WTC11 (cell line): ENCODE measurements around the gene KRT1. TPM values are rescaled to one million over a fixed set of nuclear protein-coding genes. Genes with fewer than 3 reads are reported as not detected.

Experiments
- ATAC-seq: fragments of 200-7000 bp; cut with Tn5 transposase; 2 replicates; pipeline ENCODE4 v1.10.0; 2021; ENCODE audit warnings: mild to moderate bottlenecking, moderate library complexity
- CTCF ChIA-PET: fragments of 300-600 bp; sonication (Branson Sonifier 250); formaldehyde crosslinking; loops from one replicate; lab custom pipeline; 2021; ENCODE audit warnings: antibody characterized with exemption; lab: Charles Lee
- POLR2A ChIA-PET: fragments of 350-600 bp; sonication (Branson Sonifier 250); formaldehyde crosslinking; loops from one replicate; lab custom pipeline; 2021; ENCODE audit warnings: antibody characterized with exemption; lab: Charles Lee
- DNase-seq: peaks from one replicate; pipeline ENCODE4 v3.0.0; 2021; ENCODE audit warnings: low spot score
- H3K27ac Mint-ChIP-seq: 2 replicates; pipeline ENCODE4 v1.8.0; 2021; ENCODE audit warnings: mixed read lengths
- H3K27me3 Mint-ChIP-seq: 2 replicates; pipeline ENCODE4 v1.8.0; 2021; ENCODE audit warnings: low read depth, mild to moderate bottlenecking, moderate library complexity, mixed read lengths
- H3K36me3 Mint-ChIP-seq: 2 replicates; pipeline ENCODE4 v1.8.0; 2021; ENCODE audit warnings: mixed read lengths
- H3K4me1 Mint-ChIP-seq: 2 replicates; pipeline ENCODE4 v1.8.0; 2022; ENCODE audit warnings: mixed read lengths
- H3K4me3 Mint-ChIP-seq: 2 replicates; pipeline ENCODE4 v1.8.0; 2021; ENCODE audit warnings: mild to moderate bottlenecking, moderate library complexity, mixed read lengths
- H3K9me3 Mint-ChIP-seq: 2 replicates; pipeline ENCODE4 v1.8.0; 2021; ENCODE audit warnings: mixed read lengths
- CREM ChIP-seq: sonication (generic); formaldehyde crosslinking; IDR thresholded peaks from 2 replicates; pipeline ENCODE4 v1.8.1; 2022; ENCODE audit warnings: mild to moderate bottlenecking, missing genetic modification reagents, moderate library complexity
- ELF4 ChIP-seq: sonication (generic); formaldehyde crosslinking; IDR thresholded peaks from 2 replicates; pipeline ENCODE4 v1.8.1; 2022; ENCODE audit warnings: low read depth, mild to moderate bottlenecking, moderate library complexity, missing genetic modification reagents
- EMX1 ChIP-seq: fragments of 250-450 bp; sonication (Bioruptor Pico); IDR thresholded peaks from 2 replicates; pipeline ENCODE4 v1.8.0; 2021; ENCODE audit warnings: mild to moderate bottlenecking
- ETV6 ChIP-seq: sonication (generic); formaldehyde crosslinking; IDR thresholded peaks from 2 replicates; pipeline ENCODE4 v1.8.1; 2022; ENCODE audit warnings: mild to moderate bottlenecking, missing genetic modification reagents
- FOXJ3 ChIP-seq: sonication (generic); formaldehyde crosslinking; IDR thresholded peaks from 2 replicates; pipeline ENCODE4 v1.9.0; 2021; ENCODE audit warnings: missing genetic modification reagents, mild to moderate bottlenecking, borderline replicate concordance
- FOXP1 ChIP-seq: sonication (generic); formaldehyde crosslinking; IDR thresholded peaks from 2 replicates; pipeline ENCODE4 v1.8.0; 2022; ENCODE audit warnings: missing genetic modification reagents, mild to moderate bottlenecking, moderate library complexity, borderline replicate concordance
- GABPB1 ChIP-seq: sonication (generic); formaldehyde crosslinking; IDR thresholded peaks from 2 replicates; pipeline ENCODE4 v1.8.1; 2023; ENCODE audit warnings: mild to moderate bottlenecking, missing genetic modification reagents
- RELA ChIP-seq: sonication (generic); formaldehyde crosslinking; IDR thresholded peaks from 2 replicates; pipeline ENCODE4 v1.8.1; 2022; ENCODE audit warnings: missing genetic modification reagents, mild to moderate bottlenecking, borderline replicate concordance
- SOX15 ChIP-seq: fragments of 250-450 bp; sonication (Bioruptor Pico); IDR thresholded peaks from 2 replicates; pipeline ENCODE4 v1.9.0; 2021; ENCODE audit warnings: mild to moderate bottlenecking
- ZBTB21 ChIP-seq: sonication (generic); formaldehyde crosslinking; IDR thresholded peaks from 2 replicates; pipeline ENCODE4 v1.8.1; 2023; ENCODE audit warnings: mild to moderate bottlenecking, missing genetic modification reagents, borderline replicate concordance
- ZNF219 ChIP-seq: sonication (generic); formaldehyde crosslinking; IDR thresholded peaks from 2 replicates; pipeline ENCODE4 v1.8.0; 2023; ENCODE audit warnings: missing genetic modification reagents, mild to moderate bottlenecking, borderline replicate concordance
- ZNF317 ChIP-seq: sonication (generic); formaldehyde crosslinking; IDR thresholded peaks from 2 replicates; pipeline ENCODE4 v1.8.1; 2023; ENCODE audit warnings: low read depth, mild to moderate bottlenecking, moderate library complexity, missing genetic modification reagents, borderline replicate concordance
- ZNF671 ChIP-seq: fragments of 250-450 bp; sonication (Bioruptor Pico); IDR thresholded peaks from 2 replicates; pipeline ENCODE4 v1.8.0; 2021; ENCODE audit warnings: mild to moderate bottlenecking
- total RNA-seq: library from RNA; stranded (reverse); gene quantifications from 3 replicates; pipeline ENCODE4 v1.2.3, GENCODE V29; 2021
- TF ChIP-seq, protein P1 (sequence below): sonication (generic); formaldehyde crosslinking; IDR thresholded peaks from 2 replicates; pipeline ENCODE4 v1.8.1; 2023; ENCODE audit warnings: mild to moderate bottlenecking, moderate library complexity, missing genetic modification reagents
- TF ChIP-seq, protein P2 (sequence below): sonication (generic); formaldehyde crosslinking; IDR thresholded peaks from 2 replicates; pipeline ENCODE4 v1.8.1; 2022; ENCODE audit warnings: missing genetic modification reagents, borderline replicate concordance
- TF ChIP-seq, protein P3 (sequence below): fragments of 250-450 bp; sonication (Bioruptor Pico); IDR thresholded peaks from 2 replicates; pipeline ENCODE4 v2.1.2; 2022; ENCODE audit warnings: mild to moderate bottlenecking, moderate library complexity
- TF ChIP-seq, protein P4 (sequence below): sonication (generic); formaldehyde crosslinking; IDR thresholded peaks from 2 replicates; pipeline ENCODE4 v1.8.1; 2023; ENCODE audit warnings: mild to moderate bottlenecking, missing genetic modification reagents, moderate library complexity
- TF ChIP-seq, protein P5 (sequence below): sonication (generic); formaldehyde crosslinking; IDR thresholded peaks from 2 replicates; pipeline ENCODE4 v1.8.0; 2022; ENCODE audit warnings: mild to moderate bottlenecking, missing genetic modification reagents

KRT1 gene
- total RNA-seq, 1 experiment from 2014 or later, result not detected

DNA sequence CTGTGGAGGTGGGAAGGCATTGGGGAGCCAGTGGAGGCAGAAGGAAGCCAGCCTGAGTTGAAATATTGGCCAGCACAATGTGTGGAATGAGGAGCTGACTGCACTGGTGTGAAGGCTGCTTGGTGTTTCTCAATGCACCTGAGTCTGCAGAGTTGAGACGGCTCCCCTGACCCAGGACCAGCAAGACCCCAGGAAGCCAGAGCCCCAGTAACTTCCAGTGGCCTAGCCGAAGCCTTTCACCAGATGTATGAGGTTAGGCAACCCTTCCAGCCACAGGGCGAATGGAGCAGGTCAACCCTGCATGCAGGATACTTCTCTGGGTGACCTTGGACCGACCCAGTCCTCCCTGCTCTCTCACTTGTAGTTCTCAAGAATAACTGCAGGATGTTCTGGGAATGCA, 48.9 kb downstream of the KRT1 start (continued):
- TF ChIP-seq, protein P1, sequence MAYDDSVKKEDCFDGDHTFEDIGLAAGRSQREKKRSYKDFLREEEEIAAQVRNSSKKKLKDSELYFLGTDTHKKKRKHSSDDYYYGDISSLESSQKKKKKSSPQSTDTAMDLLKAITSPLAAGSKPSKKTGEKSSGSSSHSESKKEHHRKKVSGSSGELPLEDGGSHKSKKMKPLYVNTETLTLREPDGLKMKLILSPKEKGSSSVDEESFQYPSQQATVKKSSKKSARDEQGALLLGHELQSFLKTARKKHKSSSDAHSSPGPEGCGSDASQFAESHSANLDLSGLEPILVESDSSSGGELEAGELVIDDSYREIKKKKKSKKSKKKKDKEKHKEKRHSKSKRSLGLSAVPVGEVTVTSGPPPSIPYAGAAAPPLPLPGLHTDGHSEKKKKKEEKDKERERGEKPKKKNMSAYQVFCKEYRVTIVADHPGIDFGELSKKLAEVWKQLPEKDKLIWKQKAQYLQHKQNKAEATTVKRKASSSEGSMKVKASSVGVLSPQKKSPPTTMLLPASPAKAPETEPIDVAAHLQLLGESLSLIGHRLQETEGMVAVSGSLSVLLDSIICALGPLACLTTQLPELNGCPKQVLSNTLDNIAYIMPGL, result no peak
- TF ChIP-seq ZBTB21, result no peak
- TF ChIP-seq, protein P2, sequence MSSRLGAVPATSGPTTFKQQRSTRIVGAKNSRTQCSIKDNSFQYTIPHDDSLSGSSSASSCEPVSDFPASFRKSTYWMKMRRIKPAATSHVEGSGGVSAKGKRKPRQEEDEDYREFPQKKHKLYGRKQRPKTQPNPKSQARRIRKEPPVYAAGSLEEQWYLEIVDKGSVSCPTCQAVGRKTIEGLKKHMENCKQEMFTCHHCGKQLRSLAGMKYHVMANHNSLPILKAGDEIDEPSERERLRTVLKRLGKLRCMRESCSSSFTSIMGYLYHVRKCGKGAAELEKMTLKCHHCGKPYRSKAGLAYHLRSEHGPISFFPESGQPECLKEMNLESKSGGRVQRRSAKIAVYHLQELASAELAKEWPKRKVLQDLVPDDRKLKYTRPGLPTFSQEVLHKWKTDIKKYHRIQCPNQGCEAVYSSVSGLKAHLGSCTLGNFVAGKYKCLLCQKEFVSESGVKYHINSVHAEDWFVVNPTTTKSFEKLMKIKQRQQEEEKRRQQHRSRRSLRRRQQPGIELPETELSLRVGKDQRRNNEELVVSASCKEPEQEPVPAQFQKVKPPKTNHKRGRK, result no peak
- TF ChIP-seq, protein P3, sequence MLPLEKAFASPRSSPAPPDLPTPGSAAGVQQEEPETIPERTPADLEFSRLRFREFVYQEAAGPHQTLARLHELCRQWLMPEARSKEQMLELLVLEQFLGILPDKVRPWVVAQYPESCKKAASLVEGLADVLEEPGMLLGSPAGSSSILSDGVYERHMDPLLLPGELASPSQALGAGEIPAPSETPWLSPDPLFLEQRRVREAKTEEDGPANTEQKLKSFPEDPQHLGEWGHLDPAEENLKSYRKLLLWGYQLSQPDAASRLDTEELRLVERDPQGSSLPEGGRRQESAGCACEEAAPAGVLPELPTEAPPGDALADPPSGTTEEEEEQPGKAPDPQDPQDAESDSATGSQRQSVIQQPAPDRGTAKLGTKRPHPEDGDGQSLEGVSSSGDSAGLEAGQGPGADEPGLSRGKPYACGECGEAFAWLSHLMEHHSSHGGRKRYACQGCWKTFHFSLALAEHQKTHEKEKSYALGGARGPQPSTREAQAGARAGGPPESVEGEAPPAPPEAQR (CRISPR knock-in tag), result no peak

DNA sequence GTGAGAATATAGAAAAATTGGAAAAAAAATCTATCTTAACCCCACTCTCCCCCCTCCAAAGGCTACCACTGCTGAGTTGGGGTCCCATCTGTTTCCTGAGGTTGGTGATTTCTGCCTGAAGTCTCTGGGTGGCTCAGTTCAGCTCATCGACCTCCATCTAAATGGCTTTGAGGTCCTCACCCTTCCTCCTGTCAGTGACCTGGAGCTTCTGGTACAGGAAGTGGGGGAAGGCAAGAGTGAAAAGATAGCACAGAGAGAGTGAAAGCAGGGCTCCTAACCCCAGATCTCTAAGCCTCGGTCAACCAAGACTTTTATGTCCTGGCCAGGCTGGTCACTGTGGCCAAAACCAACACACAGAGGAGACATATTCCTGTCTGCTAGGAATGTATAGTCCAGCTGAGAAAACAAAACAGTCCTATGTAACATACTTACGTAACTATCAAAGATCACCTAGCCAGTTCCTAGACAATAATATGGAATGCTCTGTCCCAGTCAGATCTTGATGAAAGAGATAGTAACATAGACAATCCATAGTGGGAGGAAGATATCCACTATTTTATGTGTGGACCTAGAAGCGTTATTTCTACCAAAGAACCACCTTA, 49.5 kb downstream of the KRT1 start:
- no peaks in the 10 kb centered on the region for H3K27me3 Mint-ChIP-seq
- no peaks in the 10 kb centered on the region for H3K9me3 Mint-ChIP-seq
- no peak for ATAC-seq
- peaks cover 6% of the 10 kb centered on the region for H3K4me1 Mint-ChIP-seq
- ChIA-PET POLR2A (no interaction called here), CTCF (no interaction called here)
- H3K4me3 Mint-ChIP-seq, result no peak overlapping the region
- H3K36me3 Mint-ChIP-seq, result no peaks in the 10 kb centered on the region
- TF ChIP-seq, protein P4, sequence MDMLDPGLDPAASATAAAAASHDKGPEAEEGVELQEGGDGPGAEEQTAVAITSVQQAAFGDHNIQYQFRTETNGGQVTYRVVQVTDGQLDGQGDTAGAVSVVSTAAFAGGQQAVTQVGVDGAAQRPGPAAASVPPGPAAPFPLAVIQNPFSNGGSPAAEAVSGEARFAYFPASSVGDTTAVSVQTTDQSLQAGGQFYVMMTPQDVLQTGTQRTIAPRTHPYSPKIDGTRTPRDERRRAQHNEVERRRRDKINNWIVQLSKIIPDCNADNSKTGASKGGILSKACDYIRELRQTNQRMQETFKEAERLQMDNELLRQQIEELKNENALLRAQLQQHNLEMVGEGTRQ (CRISPR knock-in tag), result no peak
- TF ChIP-seq RELA (CRISPR knock-in tag) (no peak), ETV6 (no peak)
- TF ChIP-seq, protein P5, sequence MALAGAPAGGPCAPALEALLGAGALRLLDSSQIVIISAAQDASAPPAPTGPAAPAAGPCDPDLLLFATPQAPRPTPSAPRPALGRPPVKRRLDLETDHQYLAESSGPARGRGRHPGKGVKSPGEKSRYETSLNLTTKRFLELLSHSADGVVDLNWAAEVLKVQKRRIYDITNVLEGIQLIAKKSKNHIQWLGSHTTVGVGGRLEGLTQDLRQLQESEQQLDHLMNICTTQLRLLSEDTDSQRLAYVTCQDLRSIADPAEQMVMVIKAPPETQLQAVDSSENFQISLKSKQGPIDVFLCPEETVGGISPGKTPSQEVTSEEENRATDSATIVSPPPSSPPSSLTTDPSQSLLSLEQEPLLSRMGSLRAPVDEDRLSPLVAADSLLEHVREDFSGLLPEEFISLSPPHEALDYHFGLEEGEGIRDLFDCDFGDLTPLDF (CRISPR knock-in tag), result no peak
- no peak for DNase-seq
- H3K27ac Mint-ChIP-seq, result no peak overlapping the region

DNA sequence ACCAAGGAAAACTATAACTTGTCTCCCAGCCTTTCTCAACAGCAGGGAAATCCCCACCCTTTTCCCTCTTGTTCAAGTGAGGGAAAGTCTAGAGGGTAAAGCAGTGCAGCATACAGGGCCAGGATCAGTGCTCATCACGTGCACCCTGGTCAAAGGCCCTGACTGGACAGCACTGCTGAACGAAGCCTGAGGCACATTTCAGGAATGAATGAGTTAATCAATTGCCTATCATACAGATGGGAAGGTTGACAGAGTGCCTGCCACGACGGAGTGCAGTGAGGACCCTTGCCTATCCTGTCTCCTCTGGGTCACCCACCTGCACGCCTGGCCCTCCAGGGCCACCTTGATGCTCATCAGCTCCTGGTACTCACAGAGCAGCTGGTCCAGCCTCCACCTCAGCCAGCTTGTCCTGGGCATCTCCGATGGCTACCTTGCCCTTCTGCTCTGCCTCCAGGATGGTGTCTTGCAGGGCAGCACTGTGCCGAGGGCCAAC, 50.2 kb downstream of the KRT1 start:
- H3K4me3 Mint-ChIP-seq, result no peak overlapping the region
- no peak overlapping the region for H3K27ac Mint-ChIP-seq
- no peak for ATAC-seq
- no peaks in the 10 kb centered on the region for H3K36me3 Mint-ChIP-seq
- no peaks in the 10 kb centered on the region for H3K27me3 Mint-ChIP-seq
- ChIA-PET POLR2A (no interaction called here), CTCF (no interaction called here)
- no peak for DNase-seq
- TF ChIP-seq ZNF317 (CRISPR knock-in tag) (no peak), EMX1 (CRISPR knock-in tag) (no peak), ELF4 (CRISPR knock-in tag) (no peak), GABPB1 (CRISPR knock-in tag) (no peak), ZNF671 (CRISPR knock-in tag) (no peak), SOX15 (no peak), ZNF219 (CRISPR knock-in tag) (no peak), FOXJ3 (no peak), RELA (CRISPR knock-in tag) (no peak), FOXP1 (CRISPR knock-in tag) (no peak), CREM (CRISPR knock-in tag) (no peak)
- TF ChIP-seq, protein P3 (CRISPR knock-in tag), result no peak
- TF ChIP-seq, protein P2, result no peak
- H3K4me1 Mint-ChIP-seq, result peaks cover 6% of the 10 kb centered on the region
- H3K9me3 Mint-ChIP-seq, result no peaks in the 10 kb centered on the region
